HEK293T (cell line): ENCODE measurements around the gene STC2.

Experiments
- CTCF ChIA-PET: fragments of 350-600 bp; formaldehyde crosslinking; extraction: SDS; loops from one replicate; lab custom pipeline; 2021; ENCODE audit warnings: antibody characterized with exemption, inconsistent platforms; lab: Yijun Ruan, JAX
- POLR2A ChIA-PET: fragments of 350-600 bp; formaldehyde crosslinking; extraction: SDS; loops from one replicate; lab custom pipeline; 2020; ENCODE audit warnings: antibody characterized with exemption, inconsistent platforms; lab: Yijun Ruan, JAX
- DNase-seq: peaks from one replicate; pipeline ENCODE4 v3.0.0; 2012; ENCODE audit warnings: mixed read lengths; ENCODE audit errors: extremely low spot score
- ARNT ChIP-seq: fragments of 450-650 bp; IDR thresholded peaks from 2 replicates; pipeline ENCODE4 v1.6.1; 2017; ENCODE audit warnings: mild to moderate bottlenecking
- BHLHE40 ChIP-seq: fragments of 450-650 bp; IDR thresholded peaks from 2 replicates; pipeline ENCODE4 v1.6.1; 2016; ENCODE audit warnings: mild to moderate bottlenecking, moderate library complexity, borderline replicate concordance
- CTBP1 ChIP-seq: fragments of 450-650 bp; IDR thresholded peaks from 2 replicates; pipeline ENCODE4 v1.6.1; 2016; ENCODE audit warnings: borderline replicate concordance
- ELF4 ChIP-seq: fragments of 450-650 bp; IDR thresholded peaks from 2 replicates; pipeline ENCODE4 v1.6.1; 2017; ENCODE audit warnings: antibody characterized with exemption
- FOXA1 ChIP-seq: fragments of 450-650 bp; IDR thresholded peaks from 2 replicates; pipeline ENCODE4 v1.6.1; 2016; ENCODE audit warnings: mild to moderate bottlenecking
- FOXK2 ChIP-seq: fragments of 450-650 bp; IDR thresholded peaks from 2 replicates; pipeline ENCODE4 v1.6.1; 2016; ENCODE audit warnings: mild to moderate bottlenecking
- FOXM1 ChIP-seq: fragments of 450-650 bp; IDR thresholded peaks from 2 replicates; pipeline ENCODE4 v1.6.1; 2017; ENCODE audit warnings: mild to moderate bottlenecking, borderline replicate concordance
- HDGF ChIP-seq: fragments of 450-650 bp; IDR thresholded peaks from 2 replicates; pipeline ENCODE4 v1.6.1; 2017; ENCODE audit warnings: antibody characterized with exemption, borderline replicate concordance
- L3MBTL2 ChIP-seq: fragments of 450-650 bp; conservative IDR thresholded peaks from 2 replicates; pipeline ENCODE4 v1.6.1; 2016; ENCODE audit warnings: mild to moderate bottlenecking
- LEF1 ChIP-seq: fragments of 450-650 bp; IDR thresholded peaks from 2 replicates; pipeline ENCODE4 v1.6.1; 2017; ENCODE audit warnings: mild to moderate bottlenecking, borderline replicate concordance
- NFRKB ChIP-seq: fragments of 450-650 bp; IDR thresholded peaks from 2 replicates; pipeline ENCODE4 v1.6.1; 2016; ENCODE audit warnings: mild to moderate bottlenecking, moderate library complexity
- PKNOX1 ChIP-seq: fragments of 450-650 bp; IDR thresholded peaks from 2 replicates; pipeline ENCODE4 v1.6.1; 2016
- SP1 ChIP-seq: fragments of 450-650 bp; IDR thresholded peaks from 2 replicates; pipeline ENCODE4 v1.6.1; 2017
- SUZ12 ChIP-seq: fragments of 450-650 bp; IDR thresholded peaks from 2 replicates; pipeline ENCODE4 v1.6.1; 2016; ENCODE audit warnings: mild to moderate bottlenecking
- TARDBP ChIP-seq: fragments of 450-650 bp; IDR thresholded peaks from 2 replicates; pipeline ENCODE4 v1.6.1; 2016
- ZNF384 ChIP-seq: fragments of 450-650 bp; IDR thresholded peaks from 2 replicates; pipeline ENCODE4 v1.6.1; 2016

Gene STC2

GRCh38 chr5:173318881-173319620, 9.2 kb downstream of the STC2 start:
- no peak for TF ChIP-seq ARNT
- TF ChIP-seq ZNF384: no peak
- TF ChIP-seq SUZ12: no peak
- no peak for TF ChIP-seq CTBP1
- no peak for TF ChIP-seq SP1
- TF ChIP-seq FOXK2: no peak
- TF ChIP-seq NFRKB: no peak
- no peak for TF ChIP-seq ELF4
- no peak for TF ChIP-seq FOXA1
- no peak for TF ChIP-seq FOXM1
- no peak for TF ChIP-seq HDGF
- no peak for TF ChIP-seq TARDBP
- TF ChIP-seq LEF1: no peak
- TF ChIP-seq PKNOX1: no peak
- no peak for TF ChIP-seq L3MBTL2
- no peak for TF ChIP-seq BHLHE40
- DNase-seq: no peak
- CTCF ChIA-PET: interaction anchor here (1.0 to 1.5 kb wide), 2 partner anchors 13 to 25 kb away, joined by 3 to 4 read pairs; no protein-coding TSS in a partner anchor
- POLR2A ChIA-PET: interaction anchor here (1.7 to 13.9 kb wide), 4 partner anchors 9 to 25 kb away, joined by 5 to 325 read pairs (median 8); partner anchors contain the start of gene STC2

GRCh38 chr5:173318330-173318729, 9.9 kb downstream of the STC2 start:
- ChIA-PET CTCF (no interaction called here), POLR2A (interaction anchor here (1.7 to 13.9 kb wide), 3 partner anchors 10 to 24 kb away, joined by 5 to 325 read pairs (median 10); partner anchors contain the start of gene STC2)
- TF ChIP-seq FOXK2 (no peak), SP1 (no peak), PKNOX1 (no peak), L3MBTL2 (no peak), NFRKB (no peak), BHLHE40 (no peak), ZNF384 (no peak), FOXA1 (no peak), ARNT (no peak), LEF1 (no peak), CTBP1 (no peak), TARDBP (no peak), HDGF (no peak), FOXM1 (no peak), ELF4 (no peak), SUZ12 (no peak)
- no peak for DNase-seq

- ChIA-PET POLR2A (interaction anchor here (1.4 to 13.9 kb wide), 3 partner anchors 10 to 24 kb away, joined by 3 to 325 read pairs (median 10); partner anchors contain the start of gene STC2), CTCF (no interaction called here)
- no peak for TF ChIP-seq NFRKB
- no peak for TF ChIP-seq ELF4
- no peak for TF ChIP-seq CTBP1
- TF ChIP-seq L3MBTL2: no peak
- TF ChIP-seq BHLHE40: no peak
- TF ChIP-seq ARNT: no peak
- TF ChIP-seq SP1: no peak
- no peak for TF ChIP-seq FOXK2
- TF ChIP-seq FOXM1: no peak
- no peak for TF ChIP-seq HDGF
- DNase-seq: no peak
These were observed 10.4 kb downstream of the STC2 start for GRCh38 chr5:173317852-173318251.

- POLR2A ChIA-PET: interaction anchor here (0.9 to 13.9 kb wide), 4 partner anchors 11 to 23 kb away, joined by 3 to 325 read pairs (median 8); partner anchors contain the start of gene STC2
These were observed 11.0 kb downstream of the STC2 start for GRCh38 chr5:173317091-173317730.

GRCh38 chr5:173316339-173317020, 11.7 kb downstream of the STC2 start:
- DNase-seq: no peak
- CTCF ChIA-PET: interaction anchor here (1.0 to 1.9 kb wide), 5 partner anchors 10 to 22 kb away, joined by 3 to 10 read pairs (median 6); partner anchors contain the start of gene STC2
- no peak for TF ChIP-seq BHLHE40
- TF ChIP-seq ELF4: no peak
- no peak for TF ChIP-seq CTBP1
- TF ChIP-seq LEF1: no peak
- no peak for TF ChIP-seq FOXM1
- no peak for TF ChIP-seq ZNF384
- no peak for TF ChIP-seq HDGF
- TF ChIP-seq TARDBP: no peak
- TF ChIP-seq NFRKB: no peak
- POLR2A ChIA-PET: interaction anchor here (0.9 to 13.9 kb wide), 9 partner anchors 11 to 259 kb away, joined by 3 to 325 read pairs (median 8); partner anchors contain the start of gene STC2

More at GRCh38 chr5:173317091-173317730, 11.0 kb downstream of the STC2 start:
- TF ChIP-seq SUZ12 (no peak), BHLHE40 (no peak)
- CTCF ChIA-PET: interaction anchor here (1.0 to 1.6 kb wide), 2 partner anchors 11 to 15 kb away, joined by 4 to 6 read pairs; partner anchors contain the start of gene STC2
- no peak for DNase-seq
